Right lobe of liver (tissue), 6 donors: ENCODE results near the gene LIN7C. TPM values are rescaled to one million over a fixed set of nuclear protein-coding genes. Genes with fewer than 3 reads are reported as not detected.
"Not testable (repeated sequence)": the region's sequence is repeated elsewhere in the genome, so short reads cannot be mapped to it uniquely, and the experiment has no call there.

ENCODE experiments used
- ATAC-seq, 4 donors: fragments of 200-7000 bp; cut with Tn5 transposase; one replicate each; pipeline ENCODE4 v1.9.1; 2020; ENCODE audit warnings: mild to moderate bottlenecking in 4 of 4, moderate library complexity in 4 of 4
- DNase-seq, 3 donors: peaks; one replicate each; pipeline ENCODE4 v3.0.0-alpha.2; 2020
- H3K27ac ChIP-seq, 3 donors: fragments of 200-600 bp; one replicate each; pipeline ENCODE4 v1.8.0; 2022
- H3K27me3 ChIP-seq, 2 donors: fragments of 200-600 bp; one replicate each; pipeline ENCODE4 v1.8.0; 2022
- H3K36me3 ChIP-seq, 4 donors: fragments of 200-600 bp; sonication (generic) in 1 of 4; one replicate each; pipeline versions ENCODE4 v1.5.1 to v1.8.0; 2017 to 2022; ENCODE audit warnings: control low read depth in 1 of 4
- H3K4me1 ChIP-seq, 4 donors: fragments of 200-600 bp; sonication (generic) in 1 of 4; one replicate each; pipeline versions ENCODE4 v1.5.1 to v1.8.0; 2017 to 2022; ENCODE audit warnings: control low read depth in 1 of 4
- H3K4me3 ChIP-seq, 3 donors: fragments of 200-600 bp; one replicate each; pipeline ENCODE4 v1.8.0; 2022
- H3K9me3 ChIP-seq, 4 donors: fragments of 200-600 bp; sonication (generic) in 1 of 4; one replicate each; pipeline versions ENCODE4 v1.5.1 to v1.8.0; 2017 to 2022; ENCODE audit warnings: control low read depth in 1 of 4
- CTCF ChIP-seq, 4 donors: fragments of 200-600 bp in 3 of 4; fragments of 450-650 bp in 1 of 4; IDR thresholded peaks; one replicate each; pipeline versions ENCODE4 v1.5.1 to v1.8.0; 2016 to 2022; ENCODE audit warnings: antibody characterized with exemption in 4 of 4, mild to moderate bottlenecking in 2 of 4
- POLR2A ChIP-seq: fragments of 450-650 bp; IDR thresholded peaks from one replicate; pipeline ENCODE4 v1.6.1; 2017; ENCODE audit warnings: antibody characterized with exemption, mild to moderate bottlenecking
- WGBS: methylation state at CpG from one replicate; pipeline ENCODE4 v1.1.6; 2018; ENCODE audit warnings: low coverage, low lambda C conversion rate; ENCODE audit not compliant: insufficient coverage; ENCODE audit errors: missing lambda C conversion rate; 5-methylcytosine and 5-hydroxymethylcytosine counted together
- intact Hi-C, 2 donors: fragments of 100-400 bp; cut with DNase I; formaldehyde crosslinking; loops; one replicate each; pipeline versions ENCODE4 v1.11.2 to v1.14.1; 2022
- total RNA-seq, 6 experiments: library from RNA; depleted of rRNA in 2 of 6; stranded (reverse); fragments of >200 nt in 2 of 6; fragmentation: NEBNext Ultra II Directional in 3 of 6; extraction: Animal tissue kit (Norgen Biotek cat#: 25700) in 3 of 6; gene quantifications; one replicate each; pipeline versions ENCODE4 v1.1.0 to v1.2.4, GENCODE V29; 2016 to 2023
- donor health status: DM: no; HTN: yes; CAD: no.
- donor health status: DM: no; HTN: no; CAD: no.
- donor health status: DM: no; HTN: no; CAD: no.
- donor health status: DM: no; HTN: yes; CAD: no.
- donor health status: DM: no; HTN: yes; CAD: no.

LIN7C gene
- total RNA-seq, 6 experiments from 2014 or later: 22.6 to 33.2 (median 27.1) TPM

DNA sequence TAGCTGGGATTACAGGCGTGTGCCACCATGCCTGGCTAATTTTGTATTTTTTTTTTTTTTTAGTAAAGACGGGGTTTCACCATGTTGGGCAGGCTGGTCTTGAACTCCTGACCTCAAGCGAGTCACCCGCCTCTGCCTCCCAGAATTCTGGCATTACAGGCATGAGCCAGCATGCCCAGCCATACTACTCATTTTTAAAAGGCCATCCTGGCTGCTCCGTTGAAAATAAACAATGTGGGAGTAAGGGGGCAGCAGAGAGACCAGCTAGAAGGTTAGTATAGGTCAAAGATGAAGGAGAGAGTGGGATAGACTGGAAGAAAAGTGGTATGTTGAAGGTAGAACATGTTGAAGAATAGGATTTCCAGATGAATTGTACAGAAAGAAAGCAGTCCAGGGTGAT lies 17.6 kb upstream of the LIN7C start:
- H3K4me3 ChIP-seq: no peak overlapping the region
- DNase-seq: no peak
- peaks cover 0 to 8% (median 4%) of the 10 kb centered on the region in 4 donors for H3K4me1 ChIP-seq
- intact Hi-C loops: no loop called here
- H3K27ac ChIP-seq: no peak overlapping the region
- H3K36me3 ChIP-seq: no peaks in the 10 kb centered on the region
- WGBS: 66% methylated on average over 3 of the region's 5 CpGs
- no peak for ATAC-seq
- TF ChIP-seq POLR2A (no peak), CTCF (IDR thresholded peaks at IDR 0.05) (no peak)
- no peaks in the 10 kb centered on the region for H3K9me3 ChIP-seq
- no peaks in the 10 kb centered on the region for H3K27me3 ChIP-seq

DNA sequence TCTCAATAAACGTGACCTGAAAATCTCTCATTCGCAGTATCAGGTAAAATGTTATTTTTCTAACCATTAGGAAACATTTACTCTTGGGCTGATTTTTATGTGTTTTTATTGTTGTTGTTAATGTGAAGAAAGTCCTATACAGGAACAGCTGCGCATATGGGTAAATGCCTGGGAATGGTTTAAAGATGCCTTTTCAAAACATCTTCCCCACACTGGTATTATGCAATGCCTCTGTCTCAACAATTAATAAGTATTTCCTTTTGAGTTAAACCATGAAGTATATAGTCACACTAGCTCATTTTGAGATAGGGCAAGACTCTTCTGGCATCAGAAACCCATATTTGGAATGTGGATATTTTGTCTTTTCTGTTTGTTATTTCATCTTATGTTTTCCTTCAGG lies 13.7 kb upstream of the LIN7C start:
- TF ChIP-seq CTCF (IDR thresholded peaks at IDR 0.05) (no peak), POLR2A (no peak)
- Histone ChIP-seq H3K27me3 (no peaks in the 10 kb centered on the region), H3K9me3 (no peaks in the 10 kb centered on the region), H3K4me1 (no peaks in the 10 kb centered on the region), H3K4me3 (no peak overlapping the region), H3K27ac (no peak overlapping the region), H3K36me3 (no peaks in the 10 kb centered on the region)
- no peak for ATAC-seq
- intact Hi-C loops: no loop called here
- 91% methylated on average over 3 of the region's 3 CpGs for WGBS
- DNase-seq: no peak

DNA sequence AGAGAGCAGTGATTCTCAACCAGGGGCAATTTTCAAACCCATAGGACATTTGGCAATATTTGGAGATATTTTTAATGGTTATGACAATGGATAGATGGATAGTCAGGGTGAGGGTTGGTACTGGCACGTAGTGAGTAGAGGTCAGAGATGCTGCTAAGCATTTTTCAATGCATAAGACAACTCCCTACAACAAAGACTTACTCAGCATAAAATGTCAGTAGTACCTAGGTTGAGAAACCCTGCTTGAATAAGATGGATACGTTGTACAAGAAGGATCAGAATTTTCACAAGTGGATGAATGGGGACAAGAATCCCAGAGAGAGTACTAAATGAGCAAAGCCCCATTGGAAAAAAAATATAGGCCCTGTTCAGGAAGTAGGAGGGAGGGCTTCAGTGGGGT lies 11.9 kb upstream of the LIN7C start:
- H3K4me1 ChIP-seq: peaks cover 0 to 15% (median 2%) of the 10 kb centered on the region in 4 donors
- H3K4me3 ChIP-seq: no peak overlapping the region
- no peaks in the 10 kb centered on the region for H3K36me3 ChIP-seq
- WGBS: 76% methylated on average over 2 of the region's 2 CpGs
- intact Hi-C loops: no loop called here
- ATAC-seq (no peak), DNase-seq (no peak)
- no peaks in the 10 kb centered on the region for H3K9me3 ChIP-seq
- no peak for TF ChIP-seq POLR2A
- H3K27ac ChIP-seq: no peak overlapping the region
- H3K27me3 ChIP-seq: no peaks in the 10 kb centered on the region

GRCh38 chr11:27517490-27517889 lies 10.9 kb upstream of the LIN7C start:
- H3K4me3 ChIP-seq, H3K9me3 ChIP-seq, intact Hi-C loops, DNase-seq, H3K27me3 ChIP-seq, H3K27ac ChIP-seq, H3K36me3 ChIP-seq, ATAC-seq: not testable (repeated sequence)
- H3K4me1 ChIP-seq: peaks cover 0 to 16% (median 2%) of the 10 kb centered on the region in 4 donors
- WGBS: 86% methylated on average over 1 of the region's 1 CpG

GRCh38 chr11:27514558-27514957 lies 8.0 kb upstream of the LIN7C start:
- peak in 2 of 3 donors; percentile 30 to 62 for DNase-seq
- peak overlapping the region; percentile 24 to 75 (median 65) for H3K27ac ChIP-seq
- peak; percentile 84 to 93 (median 88) for ATAC-seq
- no peak for TF ChIP-seq CTCF (IDR thresholded peaks at IDR 0.05)
- TF ChIP-seq POLR2A: no peak
- intact Hi-C loops: no loop called here
- WGBS: 34% methylated on average over 4 of the region's 4 CpGs
- H3K27me3 ChIP-seq: no peaks in the 10 kb centered on the region
- H3K36me3 ChIP-seq: no peaks in the 10 kb centered on the region
- H3K4me3 ChIP-seq: no peak overlapping the region
- no peaks in the 10 kb centered on the region for H3K9me3 ChIP-seq
- H3K4me1 ChIP-seq: peaks cover 0 to 25% (median 2%) of the 10 kb centered on the region in 4 donors

- Histone ChIP-seq H3K9me3 (no peaks in the 10 kb centered on the region), H3K27me3 (no peaks in the 10 kb centered on the region), H3K4me1 (peaks cover 0 to 25% (median 2%) of the 10 kb centered on the region in 4 donors), H3K27ac (peak overlapping the region in 2 of 3 donors; percentile 65 to 75), H3K4me3 (no peak overlapping the region), H3K36me3 (no peaks in the 10 kb centered on the region)
- DNase-seq (peak in 2 of 3 donors; percentile 23 to 79), ATAC-seq (peak; percentile 67 to 88 (median 84))
- TF ChIP-seq POLR2A: no peak
- no peak for TF ChIP-seq CTCF (IDR thresholded peaks at IDR 0.05)
- 50% methylated on average over 4 of the region's 4 CpGs for WGBS
- intact Hi-C loops: no loop called here
Measured at GRCh38 chr11:27514076-27514475, 7.5 kb upstream of the LIN7C start.
